NCI-H2196 treated with DMSO at 0.1 percent for 48 hours (cell line): ENCODE data around the gene NKAIN2.
"Not testable (repeated sequence)": the region's sequence is repeated elsewhere in the genome, so short reads cannot be mapped to it uniquely, and the experiment has no call there.

Experiments used
- DNase-seq: peaks from one replicate; lab custom pipeline; 2025; ENCODE audit not compliant: unreplicated experiment; lab: John Stamatoyannopoulos, UW

The NKAIN2 gene

DNA sequence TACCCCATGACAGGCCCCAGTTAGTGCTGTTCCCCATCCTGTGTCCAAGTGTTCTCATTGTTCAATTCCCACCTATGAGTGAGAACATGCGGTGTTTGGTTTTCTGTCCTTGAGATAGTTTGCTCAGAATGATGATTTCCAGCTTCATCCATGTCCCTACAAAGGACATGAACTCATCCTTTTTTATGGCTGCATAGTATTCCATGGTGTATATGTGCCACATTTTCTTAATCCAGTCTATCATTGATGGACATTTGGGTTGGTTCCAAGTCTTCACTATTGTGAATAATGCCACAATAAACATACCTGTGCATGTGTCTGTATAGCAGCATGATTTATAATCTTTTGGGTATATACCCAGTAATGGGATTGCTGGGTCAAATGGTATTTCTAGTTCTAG lies 218.4 kb downstream of the NKAIN2 start:
- not testable (repeated sequence) for DNase-seq

DNA sequence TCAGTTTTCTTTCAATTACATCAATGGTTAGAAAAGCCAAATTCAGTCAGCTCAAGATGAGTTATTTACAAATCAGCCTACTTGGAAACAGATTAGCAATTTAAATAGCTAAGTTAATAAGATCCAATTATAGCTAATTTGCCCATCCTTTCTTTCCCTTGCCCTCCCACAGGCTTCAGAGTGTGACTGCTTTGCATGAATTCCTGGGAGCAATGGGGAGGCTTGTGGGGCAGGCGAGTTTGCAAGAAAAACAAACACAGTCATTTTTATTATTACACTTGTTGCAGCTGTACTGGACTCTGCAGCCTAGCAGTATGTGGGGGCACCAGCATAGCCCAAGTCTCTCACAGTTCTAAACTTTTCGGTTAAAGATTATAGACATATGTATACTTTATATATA lies 219.0 kb downstream of the NKAIN2 start:
- no peak for DNase-seq

DNA sequence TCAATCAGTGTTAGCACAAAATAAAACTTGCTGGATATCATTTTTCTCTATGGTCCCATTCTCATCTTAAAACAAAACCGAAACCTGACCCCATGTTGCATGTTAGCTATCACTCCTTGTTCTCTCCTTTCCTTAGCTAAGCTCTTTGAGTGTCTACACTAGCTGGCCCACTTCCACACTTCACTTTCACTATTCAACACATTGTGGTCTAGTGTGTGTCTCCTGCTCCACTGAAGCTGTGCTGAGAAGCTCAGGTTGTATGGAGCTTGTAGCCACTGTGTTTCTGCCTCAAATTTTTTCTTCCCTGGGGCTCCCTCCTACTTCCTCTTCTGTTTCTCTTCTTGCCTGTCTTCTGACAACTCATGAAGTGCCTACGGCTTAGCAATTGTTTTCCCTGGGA lies 223.0 kb downstream of the NKAIN2 start:
- DNase-seq: no peak

DNA sequence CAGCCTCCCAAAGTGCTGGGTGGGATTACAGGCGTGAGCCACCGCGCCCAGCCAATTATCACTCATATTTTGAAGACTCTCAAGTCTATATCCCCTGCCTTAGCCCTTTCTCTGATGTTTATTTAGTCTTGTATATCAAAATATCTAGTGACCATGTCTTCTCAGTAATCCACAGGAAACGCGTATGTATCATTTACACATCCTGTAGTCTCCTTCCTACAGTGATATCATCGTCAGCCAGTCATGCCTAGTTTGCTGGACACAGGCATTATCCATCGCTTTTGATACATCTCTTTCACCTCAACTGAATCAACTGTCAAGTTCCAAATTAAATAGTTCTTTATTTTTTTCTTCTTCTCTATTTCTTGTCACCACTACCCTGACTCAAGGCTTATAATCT lies 223.7 kb downstream of the NKAIN2 start:
- DNase-seq: no peak

DNA sequence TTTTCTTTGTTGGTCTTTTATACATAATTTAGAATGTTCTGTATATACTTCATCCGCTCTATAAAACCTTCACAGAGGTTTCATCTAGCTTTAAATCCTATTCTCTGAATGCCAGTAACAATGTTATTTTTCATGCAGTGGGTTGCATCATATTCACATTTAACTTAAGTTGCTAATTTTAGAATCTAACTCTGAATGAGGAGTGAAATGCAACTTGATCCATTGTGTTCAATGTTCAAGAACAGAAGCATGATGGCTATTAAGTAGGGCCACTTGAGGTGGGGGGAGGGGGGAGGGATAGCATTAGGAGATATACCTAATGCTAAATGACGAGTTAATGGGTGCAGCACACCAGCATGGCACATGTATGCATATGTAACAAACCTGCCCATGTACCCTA lies 224.5 kb downstream of the NKAIN2 start:
- DNase-seq: no peak

DNA sequence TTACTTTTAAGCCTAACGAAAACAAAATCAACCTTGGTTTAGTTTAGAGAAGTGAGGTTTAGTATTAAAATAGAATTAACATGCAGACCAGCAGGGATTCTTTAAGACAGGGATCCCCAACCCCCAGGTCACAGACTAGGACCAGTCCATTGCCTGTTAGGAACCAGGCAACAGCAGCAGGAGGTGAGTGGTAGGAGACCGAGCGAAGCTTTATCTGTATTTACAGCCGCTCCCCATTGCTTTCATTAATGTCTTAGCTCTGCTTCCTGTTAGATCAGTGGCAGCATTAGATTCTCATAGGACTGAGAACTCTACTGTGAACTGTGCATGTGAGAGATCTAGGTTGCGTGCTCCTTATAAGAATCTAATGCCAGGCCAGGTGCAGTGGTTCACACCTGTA lies 225.9 kb downstream of the NKAIN2 start:
- no peak for DNase-seq

DNA sequence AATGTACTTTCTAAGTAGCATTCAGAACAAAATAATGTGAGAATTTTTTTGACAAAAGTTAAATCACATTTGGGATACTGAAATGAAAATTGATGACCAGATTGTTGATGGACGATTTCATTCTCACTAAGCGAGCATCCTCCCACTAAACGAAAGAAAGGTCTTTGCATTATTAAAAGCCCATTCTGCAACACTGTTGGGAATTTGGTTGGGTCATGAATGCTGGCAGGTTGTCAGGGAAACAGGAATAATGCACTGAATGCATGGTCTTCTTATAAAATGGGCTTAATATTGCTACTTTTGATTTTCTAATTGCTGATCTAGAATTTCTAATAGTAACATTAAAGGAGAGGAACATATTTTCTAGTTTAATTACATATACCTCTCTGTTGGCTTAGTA lies 229.8 kb downstream of the NKAIN2 start:
- no peak for DNase-seq

DNA sequence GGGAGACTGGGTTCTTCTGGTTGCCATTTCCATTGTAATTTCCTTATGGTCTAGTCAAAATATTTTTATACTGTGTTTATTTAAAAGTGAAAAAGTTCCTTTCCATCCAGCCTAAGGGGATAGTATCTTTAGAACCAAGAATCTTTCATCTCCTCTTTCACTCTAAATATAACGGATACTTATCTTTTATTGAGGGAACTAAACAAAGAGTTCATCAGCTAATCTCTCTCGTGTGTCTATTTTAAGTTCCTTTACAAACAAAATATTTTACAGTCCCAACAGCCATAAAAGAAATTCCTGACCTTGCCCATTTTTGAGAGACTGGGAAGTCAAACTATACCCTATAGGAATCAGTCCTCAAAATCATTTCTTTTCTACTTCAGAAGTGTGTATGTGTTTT lies 232.7 kb downstream of the NKAIN2 start:
- DNase-seq: no peak

DNA sequence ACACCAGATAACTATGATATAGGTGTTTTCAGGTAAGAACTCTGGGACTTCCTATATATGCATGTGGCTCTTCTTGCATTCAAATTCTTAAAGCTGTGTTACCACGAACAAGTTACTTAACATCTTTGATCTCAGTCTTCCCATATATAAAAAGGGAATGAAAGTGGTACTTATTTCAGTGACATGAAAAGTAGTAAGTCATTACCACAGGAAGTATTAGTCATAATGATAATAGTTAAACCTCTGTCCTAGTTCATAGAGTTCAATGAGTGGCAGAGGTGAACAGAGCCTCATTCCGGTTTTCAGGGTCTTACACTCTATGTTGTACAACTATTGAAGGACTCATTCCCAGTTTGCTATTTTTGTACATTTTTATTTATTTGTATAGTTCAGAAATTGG lies 237.0 kb downstream of the NKAIN2 start:
- DNase-seq: no peak

DNA sequence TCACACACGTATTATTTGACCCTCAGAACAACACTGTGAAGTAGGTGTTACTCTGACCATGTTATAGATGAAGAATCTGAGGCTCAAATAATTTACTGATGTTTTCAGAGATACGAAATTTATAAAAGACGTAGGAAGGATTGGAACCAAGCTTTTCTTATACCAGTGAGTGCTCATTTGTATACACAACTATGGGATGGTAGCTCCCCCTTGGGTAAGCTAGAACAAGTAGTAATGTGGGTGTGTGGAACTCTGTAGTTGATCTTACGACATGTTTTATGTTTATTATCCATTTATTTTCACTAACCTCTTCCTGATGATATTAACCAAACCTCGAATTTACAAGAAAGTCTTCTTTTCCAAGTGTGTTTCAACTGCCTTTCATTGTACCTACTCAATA lies 248.5 kb downstream of the NKAIN2 start:
- no peak for DNase-seq

DNA sequence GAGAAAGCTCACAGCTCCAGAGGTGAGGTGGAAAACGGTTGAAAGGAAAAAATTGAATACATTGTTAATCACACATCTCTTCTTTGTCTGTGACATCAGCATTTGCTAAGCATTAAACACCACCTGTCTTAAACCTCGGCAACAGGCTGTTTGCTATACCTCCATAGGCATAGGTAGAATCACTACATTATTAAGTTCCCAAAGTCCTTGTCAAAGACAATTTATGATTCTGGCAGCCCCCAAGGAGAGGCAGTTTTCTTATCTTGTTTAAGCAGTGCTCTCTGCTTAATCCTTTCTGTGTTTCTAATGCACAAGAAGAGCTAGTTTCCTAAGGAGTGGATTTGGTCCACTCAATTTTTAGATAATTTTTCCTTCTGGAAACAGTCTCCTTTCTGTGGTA lies 249.7 kb downstream of the NKAIN2 start:
- DNase-seq: no peak

DNA sequence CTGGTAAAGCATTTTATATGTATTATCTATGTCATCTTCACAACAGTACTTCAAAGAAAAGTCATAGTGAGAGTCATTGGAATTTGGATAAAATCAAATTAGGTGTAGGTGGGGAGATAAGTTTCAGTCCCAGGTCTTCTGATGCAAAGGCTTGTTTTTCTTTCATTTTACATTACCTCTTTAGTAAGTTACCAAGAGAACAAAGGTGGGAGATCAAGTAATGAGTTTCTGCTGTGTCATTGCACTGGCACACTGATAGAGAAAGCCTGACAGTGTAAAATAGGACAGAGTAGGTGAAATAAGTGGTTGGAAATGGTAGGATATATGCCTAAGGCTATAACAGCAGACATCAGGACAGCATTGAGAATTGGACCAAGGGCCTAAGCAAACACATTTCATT lies 250.4 kb downstream of the NKAIN2 start:
- DNase-seq: no peak

DNA sequence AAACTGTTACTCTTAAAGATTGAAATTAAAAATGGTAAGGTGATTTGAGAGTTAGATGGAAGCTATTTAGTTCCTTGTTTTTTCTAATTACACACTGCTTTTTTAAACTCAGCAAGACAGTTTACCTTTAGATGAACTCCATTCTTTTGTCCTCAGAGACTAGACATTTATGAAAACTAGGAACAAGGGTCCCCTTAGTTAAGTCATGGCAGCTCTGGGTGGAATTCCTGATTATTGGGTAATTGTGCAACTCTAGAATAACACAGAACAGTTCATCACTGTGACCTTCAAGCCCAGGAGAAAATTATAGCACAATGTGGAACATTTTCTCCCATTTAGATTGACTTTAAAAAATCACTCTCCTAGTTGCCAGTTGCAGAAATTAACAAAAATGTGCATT lies 251.7 kb downstream of the NKAIN2 start:
- no peak for DNase-seq

DNA sequence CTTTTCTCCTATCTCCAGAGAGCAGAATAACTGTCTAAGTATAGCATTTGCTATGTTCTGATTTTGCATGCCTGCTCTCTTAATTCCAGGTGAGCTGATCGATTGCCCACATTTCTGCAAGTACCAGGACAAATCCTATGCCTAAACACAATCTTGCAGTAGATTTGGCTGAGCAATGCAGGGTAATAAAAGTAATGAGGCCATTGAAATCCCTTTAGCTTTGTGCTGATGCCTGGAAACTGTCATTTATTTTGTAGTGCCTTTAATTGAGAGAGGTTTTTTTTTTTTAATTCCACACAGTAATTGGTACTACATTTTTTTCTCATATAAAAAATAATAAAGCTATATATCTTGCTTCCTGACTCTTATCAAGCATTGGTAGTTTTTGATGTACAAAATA lies 252.3 kb downstream of the NKAIN2 start:
- DNase-seq: no peak

DNA sequence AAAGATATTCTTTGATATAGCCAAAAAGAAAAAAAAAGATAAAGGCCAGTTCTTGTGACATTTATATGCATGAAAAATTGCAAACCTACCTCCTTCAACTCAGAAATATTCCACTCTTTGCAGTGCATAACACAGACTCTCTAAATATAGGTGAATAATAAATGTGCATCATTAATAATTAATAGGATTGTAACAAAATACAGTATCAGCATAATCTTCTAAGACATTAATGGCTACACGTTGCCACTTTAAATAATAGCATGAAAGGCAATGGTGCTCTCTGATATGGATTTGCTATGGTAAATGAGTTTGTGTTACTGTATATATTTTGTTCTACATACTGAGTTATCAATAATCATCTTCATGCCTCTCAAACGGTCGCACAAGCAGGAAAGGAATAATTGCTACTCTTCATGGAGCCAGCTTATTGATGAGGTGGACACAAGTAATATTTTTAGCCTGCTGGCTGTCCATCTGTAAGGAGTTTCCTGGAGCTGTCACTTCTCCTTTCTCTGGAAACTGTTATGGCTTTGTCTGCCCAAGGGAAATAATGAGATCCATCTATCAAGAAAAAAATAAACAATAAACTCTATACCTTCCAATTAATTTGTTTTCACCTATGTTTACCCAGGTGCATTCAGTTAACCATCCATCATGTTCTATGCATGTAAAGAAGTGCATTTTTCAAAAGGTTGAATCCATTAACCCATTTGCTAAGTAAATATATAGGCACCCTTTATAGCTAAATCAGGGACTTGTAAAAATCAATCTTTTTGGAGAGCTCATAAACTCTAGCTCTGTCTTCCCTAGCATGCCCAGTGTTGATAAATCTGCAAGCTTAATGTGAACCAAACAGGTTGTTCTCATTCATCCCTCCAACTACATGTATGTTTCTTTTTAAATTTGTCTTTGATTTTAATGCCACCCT lies 253.0 kb downstream of the NKAIN2 start:
- DNase-seq: no peak

DNA sequence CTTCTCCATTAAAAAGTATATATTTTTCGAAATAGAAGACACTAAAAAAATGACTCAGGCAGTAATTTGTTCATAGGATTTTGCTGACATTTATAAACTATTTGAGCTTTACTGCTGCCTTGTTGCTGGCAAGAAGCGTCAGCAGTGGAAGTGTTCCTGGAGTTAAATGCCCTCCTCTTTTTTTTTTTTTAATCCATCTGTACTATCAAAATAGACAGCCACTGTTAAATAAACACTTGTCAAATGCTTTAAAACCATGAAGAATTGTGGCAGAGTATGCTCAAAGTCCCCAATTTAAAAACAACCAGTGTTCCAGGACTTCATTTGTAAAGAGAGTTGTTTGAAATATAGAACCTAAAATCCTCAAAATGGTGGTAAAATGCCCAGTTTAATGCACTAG lies 253.8 kb downstream of the NKAIN2 start:
- no peak for DNase-seq

DNA sequence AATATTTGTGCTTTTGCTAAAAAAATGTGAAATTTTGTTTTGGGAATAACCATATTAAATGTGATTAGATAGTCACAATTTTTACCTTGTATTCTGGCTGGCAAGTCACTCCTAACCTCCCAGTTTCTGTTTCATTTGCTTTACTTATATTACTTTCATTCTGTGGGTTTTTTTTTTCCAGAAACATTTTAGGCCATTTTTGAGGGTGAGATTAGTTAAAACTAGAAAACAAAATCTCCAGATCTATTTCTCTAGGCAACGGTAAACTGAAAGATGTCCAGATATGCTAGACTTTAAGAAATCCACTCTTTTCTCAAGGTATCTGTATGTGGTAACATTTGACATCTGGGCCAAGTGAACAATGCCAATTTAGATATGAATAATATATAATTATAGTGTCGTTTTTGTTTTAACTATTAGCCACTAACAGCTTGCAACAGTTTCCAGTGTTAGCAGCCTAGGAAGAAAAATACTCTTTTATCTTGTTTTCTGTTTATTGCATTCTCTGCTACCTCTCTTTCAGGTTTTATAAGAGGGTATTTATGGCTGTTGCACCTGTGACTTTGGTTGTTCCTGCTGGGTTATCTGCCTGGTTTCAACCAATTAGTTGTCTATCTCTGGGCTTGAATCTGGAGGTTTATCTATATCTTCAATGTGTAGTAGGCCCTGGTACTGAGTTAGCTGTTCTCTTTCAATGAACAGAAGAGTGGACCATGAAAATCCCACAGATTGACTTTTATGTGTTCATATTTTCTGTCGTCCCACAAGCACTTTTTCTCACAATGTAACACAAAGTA lies 260.9 kb downstream of the NKAIN2 start:
- no peak for DNase-seq

DNA sequence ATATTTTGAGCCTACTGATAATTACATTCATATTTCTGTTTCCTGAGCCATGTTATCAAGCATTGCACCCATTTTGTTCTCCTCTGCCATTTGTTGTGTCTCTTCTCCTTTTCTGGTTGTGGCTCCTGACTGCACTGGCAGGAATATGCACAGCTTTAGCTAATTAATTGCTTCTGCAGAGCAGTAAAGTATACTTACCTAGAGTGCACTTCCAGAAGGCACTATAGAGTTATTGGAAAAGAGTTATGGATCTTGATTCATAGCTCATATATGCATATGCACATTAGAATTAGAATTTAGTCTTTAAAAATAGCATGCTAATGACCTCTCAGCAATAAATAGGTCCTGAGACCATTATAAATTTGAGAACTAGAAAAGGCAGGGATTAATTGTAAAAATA lies 262.6 kb downstream of the NKAIN2 start:
- no peak for DNase-seq

DNA sequence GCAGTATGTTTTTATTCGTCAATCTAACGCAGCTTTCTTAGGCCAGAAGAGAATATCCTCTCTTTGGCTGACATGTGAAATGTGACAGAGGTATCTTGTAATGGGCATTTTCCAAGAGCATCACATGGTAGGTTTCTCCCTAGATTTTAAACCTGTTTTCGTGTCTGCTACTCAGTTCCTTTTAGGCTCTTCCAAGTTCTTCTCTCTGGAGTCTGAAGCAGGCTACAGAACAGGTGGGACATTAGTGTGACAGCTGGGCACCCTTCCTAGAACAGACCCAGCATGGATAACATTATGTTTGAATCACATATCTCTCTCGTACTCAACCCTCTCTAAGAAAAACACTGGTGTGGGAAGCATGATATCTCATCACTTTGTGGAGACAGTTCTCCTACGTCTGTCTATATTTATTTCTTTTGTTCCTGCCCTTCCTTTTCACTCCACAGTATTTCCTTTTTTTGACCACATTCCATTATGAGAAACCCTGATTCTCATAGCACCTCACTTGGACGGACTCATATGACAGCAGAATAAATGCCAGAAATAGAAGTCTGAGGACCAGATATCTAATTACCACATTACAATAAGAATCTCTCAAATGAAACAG lies 263.4 kb downstream of the NKAIN2 start:
- no peak for DNase-seq

DNA sequence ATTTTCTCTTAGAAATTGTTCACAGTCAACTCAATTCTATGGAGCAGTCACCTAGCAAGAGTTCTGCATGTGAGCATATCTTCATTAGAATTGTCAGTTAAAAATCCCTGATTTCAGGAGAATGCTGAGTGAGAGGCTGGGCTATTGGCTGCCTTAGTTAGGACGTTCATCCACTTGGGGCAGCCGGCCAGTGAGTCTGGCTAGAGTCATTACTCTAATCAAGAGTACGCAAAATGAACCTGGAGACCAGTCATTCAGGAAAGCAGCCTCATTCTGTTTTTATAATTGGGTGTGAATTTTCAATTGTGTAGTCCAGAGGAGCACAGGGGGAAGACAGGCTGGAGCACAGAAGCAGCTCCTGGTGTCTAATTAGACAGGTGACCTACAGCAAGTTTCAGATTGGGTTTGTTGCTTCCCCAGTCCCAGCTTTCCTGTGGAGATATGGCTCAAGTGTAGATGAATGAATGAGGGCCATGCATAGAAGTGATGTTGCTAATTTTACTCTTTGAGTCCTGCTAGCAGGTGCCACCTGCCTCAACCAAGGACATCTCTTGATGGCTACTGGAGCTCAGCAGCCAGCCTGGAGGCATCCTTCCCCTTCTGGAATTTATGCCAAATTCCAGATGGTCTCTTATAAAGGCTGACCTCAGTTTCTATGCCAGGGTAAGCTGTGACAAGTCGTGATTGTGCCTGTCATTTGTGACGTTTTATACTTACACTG lies 265.7 kb downstream of the NKAIN2 start:
- no peak for DNase-seq

DNA sequence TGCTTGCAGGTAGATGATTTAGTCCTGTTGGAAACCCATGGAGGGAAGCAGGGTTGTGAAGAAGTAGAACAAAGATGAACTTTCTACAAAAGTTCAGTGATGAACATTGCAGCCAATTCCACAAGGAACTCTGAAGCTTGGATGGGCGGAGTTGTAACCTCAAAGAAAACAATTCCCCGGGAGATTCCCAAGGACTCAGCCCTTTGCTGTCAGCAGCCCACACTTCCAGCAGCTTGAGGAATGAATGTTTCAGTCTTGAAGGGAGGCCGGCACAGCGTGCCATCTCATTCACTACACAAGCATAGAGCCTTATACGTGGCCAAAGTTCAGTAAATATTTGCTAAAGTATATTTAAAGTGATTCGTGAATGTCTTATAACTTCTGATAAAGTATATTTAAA lies 269.4 kb downstream of the NKAIN2 start:
- no peak for DNase-seq
